Measurements from ENCODE around the gene LSAMP.

The LSAMP gene

DNA sequence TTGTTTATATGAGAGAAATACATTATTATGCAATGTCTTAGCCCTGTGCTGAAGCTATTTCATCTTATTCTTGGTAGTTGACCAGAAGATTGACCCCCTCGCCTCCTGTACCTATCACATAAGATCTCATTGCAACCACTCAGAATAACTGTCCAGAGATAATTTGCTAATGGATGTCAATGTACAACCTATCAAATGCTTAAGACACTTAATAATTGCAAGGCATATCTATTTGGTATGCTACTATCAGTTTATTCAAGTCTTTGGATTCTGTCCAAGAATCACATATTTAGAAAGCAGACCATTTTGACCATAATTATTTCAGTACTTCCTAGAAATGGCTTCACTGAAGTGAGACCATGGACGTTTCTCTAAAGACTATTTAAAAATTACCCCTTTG is 580.4 kb downstream of the LSAMP start:
- TF ChIP-seq, protein P1, sequence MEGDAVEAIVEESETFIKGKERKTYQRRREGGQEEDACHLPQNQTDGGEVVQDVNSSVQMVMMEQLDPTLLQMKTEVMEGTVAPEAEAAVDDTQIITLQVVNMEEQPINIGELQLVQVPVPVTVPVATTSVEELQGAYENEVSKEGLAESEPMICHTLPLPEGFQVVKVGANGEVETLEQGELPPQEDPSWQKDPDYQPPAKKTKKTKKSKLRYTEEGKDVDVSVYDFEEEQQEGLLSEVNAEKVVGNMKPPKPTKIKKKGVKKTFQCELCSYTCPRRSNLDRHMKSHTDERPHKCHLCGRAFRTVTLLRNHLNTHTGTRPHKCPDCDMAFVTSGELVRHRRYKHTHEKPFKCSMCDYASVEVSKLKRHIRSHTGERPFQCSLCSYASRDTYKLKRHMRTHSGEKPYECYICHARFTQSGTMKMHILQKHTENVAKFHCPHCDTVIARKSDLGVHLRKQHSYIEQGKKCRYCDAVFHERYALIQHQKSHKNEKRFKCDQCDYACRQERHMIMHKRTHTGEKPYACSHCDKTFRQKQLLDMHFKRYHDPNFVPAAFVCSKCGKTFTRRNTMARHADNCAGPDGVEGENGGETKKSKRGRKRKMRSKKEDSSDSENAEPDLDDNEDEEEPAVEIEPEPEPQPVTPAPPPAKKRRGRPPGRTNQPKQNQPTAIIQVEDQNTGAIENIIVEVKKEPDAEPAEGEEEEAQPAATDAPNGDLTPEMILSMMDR (IDR thresholded peaks at IDR 0.05; ENCODE audit: borderline replicate concordance, extremely low read depth, low read length, poor library complexity, severe bottlenecking) = no peak
- TF ChIP-seq EZH2 (IDR thresholded peaks at IDR 0.05; ENCODE audit: borderline replicate concordance, low read depth, low read length, severe bottlenecking) = no peak
- no peak for DNase-seq
- no peaks in the 10 kb centered on the region for H3K27me3 ChIP-seq (ENCODE audit: insufficient read depth, low read length, poor library complexity)

GRCh38 chr3:115862849-115863248 is 582.4 kb downstream of the LSAMP start:
- Histone ChIP-seq H3K9me3 (ENCODE audit: insufficient read depth, low read length, severe bottlenecking) (no peaks in the 10 kb centered on the region), H4K20me1 (ENCODE audit: insufficient read depth, low read length) (no peaks in the 10 kb centered on the region), H3K9ac (ENCODE audit: low read depth, low read length) (no peak overlapping the region), H3K27ac (ENCODE audit: low read length) (no peak overlapping the region), H3K36me3 (ENCODE audit: insufficient read depth, low read length) (no peaks in the 10 kb centered on the region), H3K27me3 (ENCODE audit: insufficient read depth, low read length, poor library complexity) (no peaks in the 10 kb centered on the region), H3K4me2 (ENCODE audit: insufficient read depth, low read length) (no peak overlapping the region), H3K4me3 (ENCODE audit: low read depth in 1 of 2, low read length in 2 of 2) (no peak overlapping the region), H3K4me1 (ENCODE audit: insufficient read depth, low read length) (no peaks in the 10 kb centered on the region), H2AFZ (ENCODE audit: low read depth, low read length) (no peak overlapping the region), H3K79me2 (ENCODE audit: insufficient read depth, low read length) (no peaks in the 10 kb centered on the region)
- ATAC-seq (ENCODE audit: insufficient read depth, low read depth) (no peak), DNase-seq (no peak)
- TF ChIP-seq EZH2 (IDR thresholded peaks at IDR 0.05; ENCODE audit: borderline replicate concordance, low read depth, low read length, severe bottlenecking) = no peak
- TF ChIP-seq, protein P1 (IDR thresholded peaks at IDR 0.05; ENCODE audit: borderline replicate concordance, extremely low read depth, low read length, poor library complexity, severe bottlenecking) = no peak

More for the DNA sequence above, 580.4 kb downstream of the LSAMP start:
- Histone ChIP-seq H2AFZ (ENCODE audit: low read depth, low read length) (no peak overlapping the region), H3K27ac (ENCODE audit: low read length) (no peak overlapping the region), H3K4me1 (ENCODE audit: insufficient read depth, low read length) (no peaks in the 10 kb centered on the region), H3K36me3 (ENCODE audit: insufficient read depth, low read length) (no peaks in the 10 kb centered on the region), H3K9ac (ENCODE audit: low read depth, low read length) (no peak overlapping the region), H3K9me3 (ENCODE audit: insufficient read depth, low read length, severe bottlenecking) (no peaks in the 10 kb centered on the region), H3K4me3 (ENCODE audit: low read depth in 1 of 2, low read length in 2 of 2) (no peak overlapping the region), H3K4me2 (ENCODE audit: insufficient read depth, low read length) (no peak overlapping the region), H4K20me1 (ENCODE audit: insufficient read depth, low read length) (no peaks in the 10 kb centered on the region), H3K79me2 (ENCODE audit: insufficient read depth, low read length) (no peaks in the 10 kb centered on the region)
- no peak for ATAC-seq (ENCODE audit: insufficient read depth, low read depth)

- Histone ChIP-seq H2AFZ (ENCODE audit: low read depth, low read length) (no peak overlapping the region), H3K27me3 (ENCODE audit: insufficient read depth, low read length, poor library complexity) (no peaks in the 10 kb centered on the region), H3K4me2 (ENCODE audit: insufficient read depth, low read length) (no peak overlapping the region), H4K20me1 (ENCODE audit: insufficient read depth, low read length) (no peaks in the 10 kb centered on the region), H3K79me2 (ENCODE audit: insufficient read depth, low read length) (no peaks in the 10 kb centered on the region), H3K4me1 (ENCODE audit: insufficient read depth, low read length) (no peaks in the 10 kb centered on the region), H3K27ac (ENCODE audit: low read length) (no peak overlapping the region), H3K9ac (ENCODE audit: low read depth, low read length) (no peak overlapping the region), H3K4me3 (ENCODE audit: low read depth in 1 of 2, low read length in 2 of 2) (no peak overlapping the region), H3K9me3 (ENCODE audit: insufficient read depth, low read length, severe bottlenecking) (no peaks in the 10 kb centered on the region), H3K36me3 (ENCODE audit: insufficient read depth, low read length) (no peaks in the 10 kb centered on the region)
- no peak for TF ChIP-seq EZH2 (IDR thresholded peaks at IDR 0.05; ENCODE audit: borderline replicate concordance, low read depth, low read length, severe bottlenecking)
- TF ChIP-seq, protein P1 (IDR thresholded peaks at IDR 0.05; ENCODE audit: borderline replicate concordance, extremely low read depth, low read length, poor library complexity, severe bottlenecking) = no peak
- ATAC-seq (ENCODE audit: insufficient read depth, low read depth) (no peak), DNase-seq (no peak)
Observed at GRCh38 chr3:115862099-115862498, 583.2 kb downstream of the LSAMP start.

Measured in DND-41 (cell line).